Gastrocnemius medialis (tissue), 4 donors: ENCODE data around the gene OPCML. TPM values are rescaled to one million over a fixed set of nuclear protein-coding genes. Genes with fewer than 3 reads are reported as not detected.

Experiments
- ATAC-seq, 2 donors: fragments of 150-250 bp; one replicate each; pipeline ENCODE4 v1.9.1; 2016
- DNase-seq, 2 donors: peaks; one replicate each; pipeline ENCODE4 v3.0.0-alpha.2; 2019
- H3K27ac ChIP-seq, 4 donors: fragments of 200-600 bp; sonication (generic); 1 replicate in 1 of 4; 2 replicates in 3 of 4; pipeline ENCODE4 v1.5.1; 2016 to 2018; ENCODE audit warnings: mild to moderate bottlenecking in 2 of 4, moderate library complexity in 1 of 4
- H3K27me3 ChIP-seq, 3 donors: fragments of 200-600 bp; sonication (generic) in 2 of 3; 1 replicate in 1 of 3; 2 replicates in 2 of 3; pipeline versions ENCODE4 v1.5.1 to v1.6.0; 2016 to 2019; ENCODE audit warnings: mild to moderate bottlenecking in 1 of 3, moderate library complexity in 1 of 3
- H3K36me3 ChIP-seq, 2 donors: fragments of 200-600 bp; sonication (generic) in 1 of 2; one replicate each; pipeline ENCODE4 v1.5.1; 2017 to 2018
- H3K4me1 ChIP-seq, 2 donors: fragments of 200-600 bp; sonication (generic) in 1 of 2; one replicate each; pipeline ENCODE4 v1.5.1; 2016 to 2017; ENCODE audit warnings: mild to moderate bottlenecking in 2 of 2
- H3K4me3 ChIP-seq, 4 donors: fragments of 200-600 bp; sonication (generic) in 3 of 4; 1 replicate in 1 of 4; 2 replicates in 3 of 4; pipeline ENCODE4 v1.5.1; 2016 to 2019; ENCODE audit warnings: mild to moderate bottlenecking in 2 of 4
- H3K9me3 ChIP-seq, 3 donors: fragments of 200-600 bp; sonication (generic) in 2 of 3; 1 replicate in 1 of 3; 2 replicates in 2 of 3; pipeline ENCODE4 v1.5.1; 2016 to 2019
- CTCF ChIP-seq, 5 experiments: fragments of 450-650 bp in 3 of 5; fragments of 200-600 bp in 2 of 5; sonication (generic) in 2 of 5; IDR thresholded peaks in 4 of 5; conservative IDR thresholded peaks in 1 of 5; 1 replicate in 4 of 5; 2 replicates in 1 of 5; pipeline ENCODE4 v1.5.1; 2016 to 2019; ENCODE audit warnings: antibody characterized with exemption in 5 of 5, mild to moderate bottlenecking in 3 of 5, moderate library complexity in 3 of 5
- POLR2A ChIP-seq, 2 donors: fragments of 450-650 bp; IDR thresholded peaks; one replicate each; pipeline ENCODE4 v1.6.1; 2017; ENCODE audit warnings: antibody characterized with exemption in 2 of 2, mild to moderate bottlenecking in 2 of 2, moderate library complexity in 2 of 2
- in situ Hi-C, 4 donors: fragments of 200-750 bp; cut with MboI; loops; one replicate each; pipeline versions ENCODE4 v1.15.0 to v1.8.0; 2017; ENCODE audit warnings: low sequenced_read_pairs in 4 of 4
- intact Hi-C: fragments of 100-400 bp; cut with DNase I; formaldehyde crosslinking; loops from one replicate; pipeline ENCODE4 v1.15.1; 2023; ENCODE audit warnings: low total_unique reads
- total RNA-seq, 4 donors: library from RNA; depleted of rRNA; stranded (reverse); fragments of >200 nt; gene quantifications; one replicate each; pipeline versions ENCODE4 v1.1.0 to v1.2.3, GENCODE V29; 2016

OPCML gene
- total RNA-seq, 4 donors from 2014 or later: not detected

GRCh38 chr11:133253570-133253969 lies 278.7 kb downstream of the OPCML start:
- Histone ChIP-seq H3K36me3 (no peaks in the 10 kb centered on the region), H3K4me1 (no peaks in the 10 kb centered on the region), H3K27ac (no peak overlapping the region), H3K9me3 (no peaks in the 10 kb centered on the region), H3K4me3 (no peak overlapping the region), H3K27me3 (no peaks in the 10 kb centered on the region)
- ATAC-seq: no peak
- no peak for TF ChIP-seq POLR2A (IDR thresholded peaks at IDR 0.05)
- no peak for TF ChIP-seq CTCF (IDR thresholded peaks at IDR 0.05 in 4 of 5, conservative IDR thresholded peaks at IDR 0.05 in 1 of 5)
- intact Hi-C loops: no loop called here
- DNase-seq: no peak
- in situ Hi-C loops: no loop called here

GRCh38 chr11:133251841-133252240 lies 280.5 kb downstream of the OPCML start:
- ATAC-seq (no peak), DNase-seq (no peak)
- intact Hi-C loops (no loop called here), in situ Hi-C loops (no loop called here)
- Histone ChIP-seq H3K27ac (no peak overlapping the region), H3K27me3 (no peaks in the 10 kb centered on the region), H3K36me3 (no peaks in the 10 kb centered on the region), H3K4me3 (no peak overlapping the region), H3K9me3 (no peaks in the 10 kb centered on the region), H3K4me1 (no peaks in the 10 kb centered on the region)
- TF ChIP-seq CTCF (IDR thresholded peaks at IDR 0.05 in 4 of 5, conservative IDR thresholded peaks at IDR 0.05 in 1 of 5): no peak
- TF ChIP-seq POLR2A (IDR thresholded peaks at IDR 0.05): no peak

- Histone ChIP-seq H3K27me3 (no peaks in the 10 kb centered on the region), H3K4me3 (no peak overlapping the region), H3K27ac (no peak overlapping the region), H3K36me3 (no peaks in the 10 kb centered on the region), H3K9me3 (no peaks in the 10 kb centered on the region), H3K4me1 (no peaks in the 10 kb centered on the region)
- ATAC-seq (no peak), DNase-seq (no peak)
- intact Hi-C loops: no loop called here
- TF ChIP-seq CTCF (IDR thresholded peaks at IDR 0.05 in 4 of 5, conservative IDR thresholded peaks at IDR 0.05 in 1 of 5) (no peak), POLR2A (IDR thresholded peaks at IDR 0.05) (no peak)
- in situ Hi-C loops: no loop called here
Measured at GRCh38 chr11:133249530-133249929, 282.8 kb downstream of the OPCML start.

- Histone ChIP-seq H3K27ac (no peak overlapping the region), H3K4me1 (no peaks in the 10 kb centered on the region), H3K36me3 (no peaks in the 10 kb centered on the region), H3K27me3 (no peaks in the 10 kb centered on the region), H3K9me3 (no peaks in the 10 kb centered on the region), H3K4me3 (no peak overlapping the region)
- in situ Hi-C loops: no loop called here
- no peak for ATAC-seq
- TF ChIP-seq POLR2A (IDR thresholded peaks at IDR 0.05) (no peak), CTCF (IDR thresholded peaks at IDR 0.05 in 4 of 5, conservative IDR thresholded peaks at IDR 0.05 in 1 of 5) (no peak)
- intact Hi-C loops: no loop called here
- no peak for DNase-seq
Measured at GRCh38 chr11:133249065-133249464, 283.2 kb downstream of the OPCML start.

- no peaks in the 10 kb centered on the region for H3K36me3 ChIP-seq
- DNase-seq (no peak), ATAC-seq (no peak)
- in situ Hi-C loops (no loop called here), intact Hi-C loops (no loop called here)
- H3K9me3 ChIP-seq: no peaks in the 10 kb centered on the region
- H3K4me1 ChIP-seq: no peaks in the 10 kb centered on the region
- TF ChIP-seq POLR2A (IDR thresholded peaks at IDR 0.05) (no peak), CTCF (IDR thresholded peaks at IDR 0.05 in 4 of 5, conservative IDR thresholded peaks at IDR 0.05 in 1 of 5) (no peak)
- H3K4me3 ChIP-seq: no peak overlapping the region
- no peaks in the 10 kb centered on the region for H3K27me3 ChIP-seq
- no peak overlapping the region for H3K27ac ChIP-seq
Measured at GRCh38 chr11:133243832-133244231, 288.5 kb downstream of the OPCML start.
